Endothelial cell of umbilical vein (primary cell): ENCODE results near the gene MSH3. TPM values are rescaled to one million over a fixed set of nuclear protein-coding genes. Genes with fewer than 3 reads are reported as not detected.

ENCODE experiments used
- BruUV-seq: library from RNA; stranded (reverse); fragments of 400-500 nt; replicated peaks from 2 replicates; lab custom pipeline; 2021; lab: Mats Ljungman, UMichigan
- CTCF ChIA-PET: fragments of 300-600, 350-600 bp; sonication (Branson Sonifier 250); formaldehyde crosslinking; loops from one replicate; lab custom pipeline; 2021; ENCODE audit warnings: antibody characterized with exemption, inconsistent platforms; lab: Charles Lee
- POLR2A ChIA-PET: fragments of 300-600, 350-600 bp; sonication (Branson Sonifier 250); formaldehyde crosslinking; loops from one replicate; lab custom pipeline; 2021; ENCODE audit warnings: antibody characterized with exemption, inconsistent platforms; lab: Charles Lee
- DNase-seq: peaks from one replicate; pipeline ENCODE4 v3.0.0-alpha.2; 2011; ENCODE audit warnings: low read depth, low spot score
- FAIRE-seq: peaks from 2 replicates; lab custom pipeline; 2011; peaks lifted over from hg19 to GRCh38; lab: Jason Lieb, UNC
- H2AFZ ChIP-seq: 2 replicates; pipeline ENCODE4 v1.6.0; 2012; ENCODE audit warnings: low read depth, low read length, control low read depth, inconsistent platforms
- H3K27ac ChIP-seq: 2 replicates; pipeline ENCODE4 v1.5.1; 2011; ENCODE audit warnings: low read depth, mild to moderate bottlenecking, control low read depth, low read length, moderate library complexity; ENCODE audit not compliant: insufficient read depth
- H3K27me3 ChIP-seq, 2 experiments: 2 replicates each; pipeline versions ENCODE4 v1.6.0 to v1.6.1; 2011; ENCODE audit warnings: low read length in 2 of 2, mixed read lengths in 1 of 2; ENCODE audit not compliant: control insufficient read depth in 2 of 2, insufficient read depth in 2 of 2
- H3K36me3 ChIP-seq, 2 experiments: 2 replicates in 1 of 2; 3 replicates in 1 of 2; pipeline ENCODE4 v1.5.1; 2011; ENCODE audit warnings: low read length in 2 of 2, mild to moderate bottlenecking in 1 of 2, moderate library complexity in 1 of 2; ENCODE audit not compliant: control insufficient read depth in 2 of 2, insufficient read depth in 2 of 2; ENCODE audit errors: extremely low read depth in 1 of 2
- H3K4me1 ChIP-seq: 3 replicates; pipeline ENCODE4 v1.5.1; 2011; ENCODE audit warnings: mild to moderate bottlenecking, low read length; ENCODE audit not compliant: control insufficient read depth, insufficient read depth; ENCODE audit errors: extremely low read depth
- H3K4me2 ChIP-seq: 2 replicates; pipeline ENCODE4 v1.6.1; 2011; ENCODE audit warnings: low read length, control low read depth, mixed read lengths; ENCODE audit not compliant: insufficient read depth
- H3K4me3 ChIP-seq, 3 experiments: fragments of 200-600 bp in 1 of 3; sonication (generic), shearing (Covaris generic) in 1 of 3; replicated peaks in 1 of 3; 2 replicates each; pipeline ENCODE4 v1.5.1; 2011 to 2016; ENCODE audit warnings: control low read depth in 3 of 3, low read length in 3 of 3, mild to moderate bottlenecking in 2 of 3, inconsistent platforms in 1 of 3, low read depth in 1 of 3, moderate library complexity in 1 of 3; ENCODE audit not compliant: insufficient read depth in 1 of 3
- H3K79me2 ChIP-seq: 2 replicates; pipeline ENCODE4 v1.6.0; 2012; ENCODE audit warnings: low read length, inconsistent platforms; ENCODE audit not compliant: control insufficient read depth, insufficient read depth
- H3K9ac ChIP-seq: replicated peaks from 2 replicates; pipeline ENCODE3; 2011; ENCODE audit warnings: low read length, control low read depth; ENCODE audit not compliant: insufficient read depth; ENCODE audit errors: extremely low read depth
- H3K9me1 ChIP-seq: replicated peaks from 3 replicates; pipeline ENCODE4 v1.6.0; 2011; ENCODE audit warnings: mild to moderate bottlenecking, low read length; ENCODE audit not compliant: control insufficient read depth, insufficient read depth; ENCODE audit errors: extremely low read depth
- H3K9me3 ChIP-seq: replicated peaks from 2 replicates; pipeline ENCODE4 v1.5.1; 2012; ENCODE audit warnings: low read length, inconsistent platforms; ENCODE audit not compliant: control insufficient read depth, insufficient read depth
- H4K20me1 ChIP-seq: replicated peaks from 2 replicates; pipeline ENCODE3; 2011; ENCODE audit warnings: mild to moderate bottlenecking, low read length; ENCODE audit not compliant: control insufficient read depth, insufficient read depth; ENCODE audit errors: extremely low read depth
- EZH2 ChIP-seq: IDR thresholded peaks from 2 replicates; pipeline ENCODE4 v1.6.1; 2012; ENCODE audit warnings: borderline replicate concordance, low read depth, mild to moderate bottlenecking, moderate library complexity, low read length, inconsistent platforms; ENCODE audit not compliant: severe bottlenecking
- FOS ChIP-seq: IDR thresholded peaks from 2 replicates; pipeline ENCODE4 v1.6.1; 2011; ENCODE audit warnings: mild to moderate bottlenecking, low read length, moderate library complexity, borderline replicate concordance; ENCODE audit not compliant: insufficient read depth
- GATA2 ChIP-seq: IDR thresholded peaks from 2 replicates; pipeline ENCODE4 v1.7.0; 2011; ENCODE audit warnings: low read depth, mild to moderate bottlenecking, moderate library complexity, mixed read lengths, low read length; ENCODE audit not compliant: insufficient read length, insufficient read depth
- JUN ChIP-seq: IDR thresholded peaks from 2 replicates; pipeline ENCODE4 v1.6.1; 2011; ENCODE audit warnings: borderline replicate concordance, low read depth; ENCODE audit not compliant: insufficient read length, insufficient read depth
- MAX ChIP-seq: IDR thresholded peaks from 2 replicates; pipeline ENCODE4 v1.6.1; 2011; ENCODE audit not compliant: insufficient read depth, insufficient read length
- MYC ChIP-seq: IDR thresholded peaks from one replicate; pipeline ENCODE4 v1.6.1; 2011; ENCODE audit warnings: mild to moderate bottlenecking, low read depth, low read length
- POLR2A ChIP-seq: IDR thresholded peaks from 2 replicates; pipeline ENCODE4 v1.6.1; 2012; ENCODE audit warnings: low read depth, mild to moderate bottlenecking, control low read depth, low read length
- POLR2AphosphoS5 ChIP-seq: IDR thresholded peaks from 2 replicates; pipeline ENCODE4 v1.6.1; 2012; ENCODE audit warnings: low read depth, mild to moderate bottlenecking, control low read depth, low read length, moderate library complexity; ENCODE audit not compliant: insufficient read depth
- dilution Hi-C: fragments of 300-500 bp; cut with MboI; formaldehyde crosslinking; loops from one replicate; pipeline ENCODE4 v1.15.0; 2019; ENCODE audit warnings: low sequenced_read_pairs; ENCODE audit not compliant: extremely low pct_ligation_motif_present
- intact Hi-C: fragments of 100-400 bp; cut with micrococcal nuclease; formaldehyde crosslinking; loops from one replicate; pipeline ENCODE4 v1.10.0; 2022
- polyA plus RNA-seq, 4 experiments: library from polyadenylated mRNA; depleted of rRNA in 3 of 4; stranded (reverse) in 3 of 4; unstranded in 1 of 4; fragments of >200 nt; gene quantifications; 2 replicates each; pipeline versions ENCODE4 v1.2.1 to v1.2.3, GENCODE V29; 2011 to 2012; ENCODE audit warnings: missing spikeins in 1 of 4
- total RNA-seq: library from RNA; stranded (reverse); gene quantifications from 2 replicates; pipeline ENCODE4 v1.2.3, GENCODE V29; 2021
- TF ChIP-seq, protein P1 (sequence below), 2 donors: IDR thresholded peaks; 1 replicate in 1 of 2; 2 replicates in 1 of 2; pipeline ENCODE4 v1.5.1; 2011; ENCODE audit warnings: low read length in 2 of 2, mild to moderate bottlenecking in 2 of 2, moderate library complexity in 2 of 2, control low read depth in 1 of 2, inconsistent platforms in 1 of 2, low read depth in 1 of 2; ENCODE audit not compliant: insufficient read depth in 1 of 2; ENCODE audit errors: extremely low read depth in 1 of 2

Gene MSH3
- total and polyA plus RNA-seq, 2 donors (not counting 3 experiments of a cell fraction or from before 2014, with no cell fraction given): 2.0 to 13.0 TPM

DNA sequence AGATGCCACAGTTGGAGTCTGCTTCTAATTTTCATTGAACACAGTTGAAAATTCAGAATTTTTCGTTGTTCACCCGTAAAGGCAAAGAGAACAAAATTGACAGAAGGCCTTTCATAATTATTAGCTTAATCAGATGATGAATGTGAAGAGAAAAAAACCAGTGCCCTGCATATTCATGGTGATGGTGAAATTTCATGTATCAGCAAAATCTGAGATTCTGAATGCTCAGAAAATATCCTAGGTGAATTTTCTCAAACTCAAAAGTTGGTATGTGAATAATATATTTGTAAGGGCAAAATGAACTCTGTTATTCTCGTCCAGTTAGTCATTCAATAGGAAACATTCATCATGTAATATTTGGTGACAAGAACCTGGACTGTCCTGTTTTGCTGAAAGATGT lies 136.2 kb downstream of the MSH3 start:
- Histone ChIP-seq H3K27ac (no peak overlapping the region), H3K79me2 (no peaks in the 10 kb centered on the region), H3K9me3 (no peaks in the 10 kb centered on the region), H4K20me1 (no peaks in the 10 kb centered on the region), H3K27me3 (no peaks in the 10 kb centered on the region), H3K36me3 (no peaks in the 10 kb centered on the region), H3K4me2 (no peak overlapping the region), H3K4me3 (no peak overlapping the region), H3K9me1 (no peaks in the 10 kb centered on the region), H3K4me1 (no peaks in the 10 kb centered on the region), H2AFZ (no peak overlapping the region), H3K9ac (no peak overlapping the region)
- dilution Hi-C loops: no loop called here
- intact Hi-C loops: no loop called here
- BruUV-seq: no TSS peak
- no peak for DNase-seq
- ChIA-PET POLR2A (no interaction called here), CTCF (no interaction called here)
- no peak for FAIRE-seq
- TF ChIP-seq JUN (no peak), FOS (no peak)
- TF ChIP-seq, protein P1, sequence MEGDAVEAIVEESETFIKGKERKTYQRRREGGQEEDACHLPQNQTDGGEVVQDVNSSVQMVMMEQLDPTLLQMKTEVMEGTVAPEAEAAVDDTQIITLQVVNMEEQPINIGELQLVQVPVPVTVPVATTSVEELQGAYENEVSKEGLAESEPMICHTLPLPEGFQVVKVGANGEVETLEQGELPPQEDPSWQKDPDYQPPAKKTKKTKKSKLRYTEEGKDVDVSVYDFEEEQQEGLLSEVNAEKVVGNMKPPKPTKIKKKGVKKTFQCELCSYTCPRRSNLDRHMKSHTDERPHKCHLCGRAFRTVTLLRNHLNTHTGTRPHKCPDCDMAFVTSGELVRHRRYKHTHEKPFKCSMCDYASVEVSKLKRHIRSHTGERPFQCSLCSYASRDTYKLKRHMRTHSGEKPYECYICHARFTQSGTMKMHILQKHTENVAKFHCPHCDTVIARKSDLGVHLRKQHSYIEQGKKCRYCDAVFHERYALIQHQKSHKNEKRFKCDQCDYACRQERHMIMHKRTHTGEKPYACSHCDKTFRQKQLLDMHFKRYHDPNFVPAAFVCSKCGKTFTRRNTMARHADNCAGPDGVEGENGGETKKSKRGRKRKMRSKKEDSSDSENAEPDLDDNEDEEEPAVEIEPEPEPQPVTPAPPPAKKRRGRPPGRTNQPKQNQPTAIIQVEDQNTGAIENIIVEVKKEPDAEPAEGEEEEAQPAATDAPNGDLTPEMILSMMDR (IDR thresholded peaks at IDR 0.05; ENCODE audit: extremely low read depth in 1 of 2, insufficient read depth in 1 of 2, low read depth in 1 of 2, low read length in 2 of 2): no peak

DNA sequence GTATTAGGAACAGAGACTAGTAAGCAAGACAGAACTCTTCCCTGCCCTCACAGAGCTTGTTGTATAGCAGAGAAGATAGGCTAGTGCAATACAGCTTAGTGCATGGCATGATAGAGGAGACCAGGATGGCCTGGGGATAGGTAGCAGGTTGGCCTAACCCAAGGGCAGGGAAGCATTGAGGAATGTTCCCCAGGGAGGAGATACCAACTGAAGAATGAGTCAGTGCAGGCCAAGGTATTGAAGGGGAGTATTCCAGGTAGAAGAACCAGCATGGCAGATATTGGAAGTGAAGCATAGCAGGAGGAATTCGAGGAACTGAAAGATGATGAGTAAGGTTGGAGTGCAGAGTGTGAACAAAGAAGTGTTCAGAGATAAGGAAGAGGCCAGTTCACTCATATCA lies 138.9 kb downstream of the MSH3 start:
- no peaks in the 10 kb centered on the region for H4K20me1 ChIP-seq
- intact Hi-C loops (no loop called here), dilution Hi-C loops (no loop called here)
- no peaks in the 10 kb centered on the region for H3K4me1 ChIP-seq
- H3K27me3 ChIP-seq: no peaks in the 10 kb centered on the region
- DNase-seq (no peak), FAIRE-seq (no peak)
- ChIA-PET POLR2A (no interaction called here), CTCF (no interaction called here)
- no peak overlapping the region for H2AFZ ChIP-seq
- H3K9ac ChIP-seq: no peak overlapping the region
- H3K9me3 ChIP-seq: no peaks in the 10 kb centered on the region
- TF ChIP-seq MAX (no peak), POLR2A (no peak), MYC (no peak), JUN (no peak), GATA2 (no peak), EZH2 (no peak), POLR2AphosphoS5 (no peak), FOS (no peak)
- TF ChIP-seq, protein P1 (IDR thresholded peaks at IDR 0.05; ENCODE audit: extremely low read depth in 1 of 2, insufficient read depth in 1 of 2, low read depth in 1 of 2, low read length in 2 of 2): no peak
- no peaks in the 10 kb centered on the region for H3K9me1 ChIP-seq
- H3K27ac ChIP-seq: no peak overlapping the region
- H3K4me2 ChIP-seq: no peak overlapping the region
- no TSS peak for BruUV-seq
- no peak overlapping the region for H3K4me3 ChIP-seq
- no peaks in the 10 kb centered on the region for H3K79me2 ChIP-seq
- no peaks in the 10 kb centered on the region for H3K36me3 ChIP-seq
